Adrenal gland (tissue), 12 donors: ENCODE results near the gene GHRH. TPM values are rescaled to one million over a fixed set of nuclear protein-coding genes. Genes with fewer than 3 reads are reported as not detected.
A peak's percentile ranks its signal among the peaks of the same experiment; 100 is the strongest.

Experiments used
- DNase-seq, 7 donors: peaks; one replicate each; pipeline ENCODE4 v3.0.0-alpha.2; 2019 to 2020
- H3K27ac ChIP-seq, 5 donors: fragments of 200-600 bp; sonication (generic) in 4 of 5; 1 replicate in 3 of 5; 2 replicates in 2 of 5; pipeline versions ENCODE4 v1.5.1 to v1.8.0; 2016 to 2020; ENCODE audit warnings: mild to moderate bottlenecking in 1 of 5
- H3K27me3 ChIP-seq: fragments of 200-600 bp; 2 replicates; pipeline ENCODE4 v1.8.0; 2021
- H3K36me3 ChIP-seq, 2 donors: fragments of 200-600 bp; replicated peaks in 1 of 2; 1 replicate in 1 of 2; 2 replicates in 1 of 2; pipeline versions ENCODE4 v1.5.1 to v1.8.0; 2018 to 2022
- H3K4me1 ChIP-seq, 2 donors: fragments of 200-600 bp; replicated peaks in 1 of 2; 1 replicate in 1 of 2; 2 replicates in 1 of 2; pipeline versions ENCODE4 v1.5.1 to v1.8.0; 2018 to 2021
- H3K4me3 ChIP-seq, 4 donors: fragments of 200-600 bp; sonication (generic) in 3 of 4; one replicate each; pipeline ENCODE4 v1.5.1; 2016 to 2018
- H3K9me3 ChIP-seq, 3 donors: fragments of 200-600 bp; sonication (generic) in 1 of 3; replicated peaks in 1 of 3; 1 replicate in 2 of 3; 2 replicates in 1 of 3; pipeline versions ENCODE4 v1.5.1 to v1.8.0; 2016 to 2021
- POLR2A ChIP-seq, 2 donors: fragments of 450-650 bp; IDR thresholded peaks; one replicate each; pipeline ENCODE4 v1.6.1; 2017; ENCODE audit warnings: antibody characterized with exemption in 2 of 2, mild to moderate bottlenecking in 2 of 2, moderate library complexity in 1 of 2
- WGBS, 4 donors: extraction: QIAGEN DNeasy Blood & Tissue Kit in 2 of 4; methylation state at CpG; one replicate each; pipeline versions ENCODE4 v1.1.5 to v1.1.7; 2013 to 2017; 5-methylcytosine and 5-hydroxymethylcytosine counted together
- intact Hi-C, 2 donors: fragments of 100-400 bp; cut with DNase I; formaldehyde crosslinking; loops; one replicate each; pipeline versions ENCODE4 v1.14.1 to v1.15.0; 2022 to 2023
- polyA plus RNA-seq, 3 donors: library from polyadenylated mRNA; stranded (reverse); fragments of 200-250 nt in 2 of 3; fragments of 350-450 nt in 1 of 3; fragmentation: Illumina TruSeq in 1 of 3; extraction: RNeasy Lipid Tissue Mini Kit (QIAGEN cat#74804) in 1 of 3; gene quantifications; one replicate each; pipeline ENCODE4 v1.2.3, GENCODE V29; 2013 to 2014
- total RNA-seq, 9 donors: library from RNA; depleted of rRNA in 4 of 9; stranded (reverse); fragments of >200 nt in 4 of 9; fragments of 120-200 nt in 1 of 9; fragmentation: NEBNext Ultra II Directional in 1 of 9; extraction: Animal tissue kit (Norgen Biotek cat#: 25700) in 1 of 9; gene quantifications; one replicate each; pipeline versions ENCODE4 v1.1.0 to v1.2.4, GENCODE V29; 2013 to 2023
- TF ChIP-seq, protein P1 (sequence below), 6 experiments: fragments of 450-650 bp in 4 of 6; fragments of 200-600 bp in 2 of 6; sonication (generic) in 1 of 6; IDR thresholded peaks; 1 replicate in 5 of 6; 2 replicates in 1 of 6; pipeline versions ENCODE4 v1.5.1 to v1.8.0; 2016 to 2021; ENCODE audit warnings: antibody characterized with exemption in 6 of 6, mild to moderate bottlenecking in 2 of 6, moderate library complexity in 1 of 6
- donor health status: healthy with polysubstance abuse.
- donor health status: Bipolar disorder and iron deficiency.
- donor health status: DM: yes; HTN: yes; CAD: no.
- donor health status: DM: no; HTN: no; CAD: no.
- donor health status: DM: no; HTN: no; CAD: no.
- donor health status: DM: yes; HTN: yes; CAD: no.

Gene GHRH
- total and polyA plus RNA-seq, 12 donors = 0.91 to 26.1 TPM; not detected in 10

- intact Hi-C loops = no loop called here
- no peak overlapping the region for H3K4me3 ChIP-seq
- H3K36me3 ChIP-seq = peaks cover 0 to 53% of the 10 kb centered on the region in 2 donors
- TF ChIP-seq, protein P1, sequence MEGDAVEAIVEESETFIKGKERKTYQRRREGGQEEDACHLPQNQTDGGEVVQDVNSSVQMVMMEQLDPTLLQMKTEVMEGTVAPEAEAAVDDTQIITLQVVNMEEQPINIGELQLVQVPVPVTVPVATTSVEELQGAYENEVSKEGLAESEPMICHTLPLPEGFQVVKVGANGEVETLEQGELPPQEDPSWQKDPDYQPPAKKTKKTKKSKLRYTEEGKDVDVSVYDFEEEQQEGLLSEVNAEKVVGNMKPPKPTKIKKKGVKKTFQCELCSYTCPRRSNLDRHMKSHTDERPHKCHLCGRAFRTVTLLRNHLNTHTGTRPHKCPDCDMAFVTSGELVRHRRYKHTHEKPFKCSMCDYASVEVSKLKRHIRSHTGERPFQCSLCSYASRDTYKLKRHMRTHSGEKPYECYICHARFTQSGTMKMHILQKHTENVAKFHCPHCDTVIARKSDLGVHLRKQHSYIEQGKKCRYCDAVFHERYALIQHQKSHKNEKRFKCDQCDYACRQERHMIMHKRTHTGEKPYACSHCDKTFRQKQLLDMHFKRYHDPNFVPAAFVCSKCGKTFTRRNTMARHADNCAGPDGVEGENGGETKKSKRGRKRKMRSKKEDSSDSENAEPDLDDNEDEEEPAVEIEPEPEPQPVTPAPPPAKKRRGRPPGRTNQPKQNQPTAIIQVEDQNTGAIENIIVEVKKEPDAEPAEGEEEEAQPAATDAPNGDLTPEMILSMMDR (IDR thresholded peaks at IDR 0.05) = no peak
- no peak for TF ChIP-seq POLR2A (IDR thresholded peaks at IDR 0.05)
- 71 to 84% (median 77%) methylated on average over 4 of the region's 4 CpGs for WGBS, 4 donors
- no peaks in the 10 kb centered on the region for H3K4me1 ChIP-seq
- no peaks in the 10 kb centered on the region for H3K27me3 ChIP-seq
- no peak overlapping the region for H3K27ac ChIP-seq
- DNase-seq = no peak
- no peaks in the 10 kb centered on the region for H3K9me3 ChIP-seq
These were observed 19.1 kb downstream of the GHRH start for GRCh38 chr20:37242503-37242902.

- no peak for DNase-seq
- Histone ChIP-seq H3K4me3 (no peak overlapping the region), H3K27me3 (no peaks in the 10 kb centered on the region), H3K27ac (no peak overlapping the region), H3K36me3 (peaks cover 0 to 73% of the 10 kb centered on the region in 2 donors), H3K4me1 (no peaks in the 10 kb centered on the region), H3K9me3 (no peaks in the 10 kb centered on the region)
- WGBS, 4 donors = 87 to 97% (median 91%) methylated on average over 3 of the region's 3 CpGs
- intact Hi-C loops = no loop called here
- TF ChIP-seq, protein P1 (IDR thresholded peaks at IDR 0.05) = no peak
- no peak for TF ChIP-seq POLR2A (IDR thresholded peaks at IDR 0.05)
These were observed 21.1 kb downstream of the GHRH start for GRCh38 chr20:37240337-37241067.

- no peak overlapping the region for H3K27ac ChIP-seq
- no peaks in the 10 kb centered on the region for H3K9me3 ChIP-seq
- intact Hi-C loops = no loop called here
- no peak for TF ChIP-seq POLR2A (IDR thresholded peaks at IDR 0.05)
- TF ChIP-seq, protein P1 (IDR thresholded peaks at IDR 0.05) = no peak
- H3K4me3 ChIP-seq = no peak overlapping the region
- 79 to 94% (median 84%) methylated on average over 1 of the region's 1 CpG for WGBS, 4 donors
- H3K27me3 ChIP-seq = no peaks in the 10 kb centered on the region
- H3K4me1 ChIP-seq = peaks cover 3 to 12% of the 10 kb centered on the region in 2 donors
- H3K36me3 ChIP-seq = peaks cover 0 to 86% of the 10 kb centered on the region in 2 donors
- DNase-seq = peak in 1 of 7 donors; percentile 27
These were observed 22.6 kb downstream of the GHRH start for GRCh38 chr20:37238935-37239451.

GRCh38 chr20:37238426-37238825, 23.2 kb downstream of the GHRH start:
- Histone ChIP-seq H3K36me3 (peaks cover 0 to 92% of the 10 kb centered on the region in 2 donors), H3K4me1 (peaks cover 3 to 12% of the 10 kb centered on the region in 2 donors), H3K4me3 (no peak overlapping the region), H3K9me3 (no peaks in the 10 kb centered on the region), H3K27ac (no peak overlapping the region), H3K27me3 (no peaks in the 10 kb centered on the region)
- TF ChIP-seq POLR2A (IDR thresholded peaks at IDR 0.05) = no peak
- TF ChIP-seq, protein P1 (IDR thresholded peaks at IDR 0.05) = no peak
- intact Hi-C loops = no loop called here
- peak in 1 of 7 donors; percentile 17 for DNase-seq
- whole genome bisulfite sequencing, 4 donors = 95 to 96% (median 95%) methylated on average over 6 of the region's 6 CpGs
